GM21529 (cell line): Measurements from ENCODE around the gene RXRA.
"Not testable (repeated sequence)": the region's sequence is repeated elsewhere in the genome, so short reads cannot be mapped to it uniquely, and the experiment has no call there.

ENCODE experiments used
- ATAC-seq: cut with Tn5 transposase; IDR thresholded peaks from one replicate; pipeline ENCODE4 v1.9.1; 2021; ENCODE audit not compliant: unreplicated experiment

Gene RXRA

DNA sequence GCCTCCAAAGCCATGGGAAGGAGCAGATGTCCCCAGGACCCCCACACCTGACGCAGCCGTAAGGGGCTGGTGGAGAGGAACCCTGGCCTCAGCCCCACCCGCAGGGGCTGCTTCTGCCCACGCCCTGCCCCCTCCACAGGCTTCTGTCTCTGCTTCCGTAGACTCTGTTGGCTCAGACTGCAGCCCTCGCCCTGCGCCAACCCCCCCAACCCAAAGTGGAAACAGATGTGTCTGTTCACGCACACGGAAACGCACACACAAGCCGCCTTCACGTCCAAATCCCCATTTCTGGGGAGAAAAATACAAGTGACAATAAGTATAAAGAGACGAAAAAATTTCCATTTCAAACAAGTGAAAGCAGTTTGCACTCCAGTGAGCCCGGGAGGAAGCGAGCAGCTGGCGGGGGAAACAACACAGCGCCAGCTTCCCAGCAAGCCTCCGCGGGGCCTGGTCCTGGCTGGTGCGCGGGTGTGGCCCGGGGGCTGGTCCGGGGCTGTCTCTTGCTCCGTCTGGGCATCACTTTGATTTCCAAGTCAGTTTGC, 32.6 kb upstream of the RXRA start:
- no peak for ATAC-seq

DNA sequence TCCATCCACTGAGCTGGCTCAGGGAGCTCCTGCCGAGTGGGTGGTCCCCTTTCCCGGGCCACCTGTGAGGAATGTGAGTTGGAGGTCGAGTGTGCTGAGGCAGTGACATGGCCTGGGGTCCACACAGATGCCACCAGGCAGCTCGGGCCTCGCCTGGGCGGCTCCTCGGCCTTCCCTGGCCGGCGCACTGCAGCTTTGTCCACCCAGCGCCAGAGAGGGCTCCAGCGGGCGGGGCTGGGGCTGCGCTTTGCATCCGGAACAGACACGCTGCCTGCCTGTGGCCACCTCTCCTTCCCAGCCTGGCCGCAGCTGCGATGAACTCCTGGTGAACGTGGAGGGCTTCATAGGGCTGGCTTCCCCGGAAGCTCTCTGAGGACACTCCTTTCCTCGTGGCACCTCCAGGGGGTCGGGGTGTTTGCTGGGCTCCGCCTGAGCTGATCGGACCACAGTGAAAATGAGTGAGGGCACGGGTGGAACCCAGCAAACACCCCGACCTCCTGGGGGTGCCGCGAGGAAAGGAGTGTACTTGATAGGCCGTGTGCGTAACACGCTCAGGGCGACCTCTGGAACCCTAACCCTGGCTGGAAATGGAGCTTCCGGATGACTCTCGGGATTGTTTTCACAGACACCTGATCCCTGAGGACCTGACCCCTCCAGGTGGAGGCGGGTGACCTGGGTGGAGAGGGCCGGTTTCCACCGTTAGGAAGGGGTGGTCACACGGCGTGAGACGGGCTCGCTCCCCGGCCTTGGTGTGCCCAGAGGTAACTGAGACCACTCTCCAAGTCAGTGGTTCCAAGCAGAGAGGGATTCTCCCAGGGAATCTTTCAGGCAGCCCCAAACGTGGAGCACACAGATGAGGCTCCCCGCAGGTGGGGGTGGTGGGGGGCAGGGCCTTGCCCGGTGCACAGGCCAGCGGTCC, 31.8 kb upstream of the RXRA start:
- ATAC-seq: no peak

DNA sequence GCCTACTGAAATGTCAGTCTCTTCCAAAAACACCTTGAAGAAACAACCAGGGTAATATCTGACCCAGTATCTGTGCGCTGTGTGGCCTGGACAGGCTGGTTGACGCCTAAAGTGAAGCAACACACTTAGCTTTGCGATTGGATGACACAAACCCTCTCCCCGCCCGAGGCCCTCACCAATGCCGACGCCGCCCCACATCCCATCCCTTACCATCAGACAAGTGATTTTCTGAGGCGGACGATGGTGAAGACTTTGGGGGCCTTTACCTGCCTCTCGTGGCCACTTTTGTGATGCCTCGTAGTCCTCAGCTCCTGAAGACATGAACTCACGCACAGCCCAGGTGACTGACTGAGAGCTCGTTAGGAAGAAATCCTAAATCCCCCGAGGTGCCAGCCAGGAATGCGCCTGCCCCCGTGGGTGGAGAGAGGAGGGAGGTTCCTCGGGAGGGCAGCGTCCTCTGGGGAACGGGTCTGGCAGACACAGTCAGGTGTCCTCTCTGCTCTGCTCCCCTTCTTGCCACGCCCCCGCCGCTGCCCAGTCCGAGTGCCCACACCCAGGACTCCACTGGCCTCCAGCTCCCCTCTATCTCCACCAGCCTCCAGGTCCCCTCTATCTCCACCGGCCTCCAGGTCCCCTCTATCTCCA, 31.0 kb upstream of the RXRA start:
- ATAC-seq: no peak

DNA sequence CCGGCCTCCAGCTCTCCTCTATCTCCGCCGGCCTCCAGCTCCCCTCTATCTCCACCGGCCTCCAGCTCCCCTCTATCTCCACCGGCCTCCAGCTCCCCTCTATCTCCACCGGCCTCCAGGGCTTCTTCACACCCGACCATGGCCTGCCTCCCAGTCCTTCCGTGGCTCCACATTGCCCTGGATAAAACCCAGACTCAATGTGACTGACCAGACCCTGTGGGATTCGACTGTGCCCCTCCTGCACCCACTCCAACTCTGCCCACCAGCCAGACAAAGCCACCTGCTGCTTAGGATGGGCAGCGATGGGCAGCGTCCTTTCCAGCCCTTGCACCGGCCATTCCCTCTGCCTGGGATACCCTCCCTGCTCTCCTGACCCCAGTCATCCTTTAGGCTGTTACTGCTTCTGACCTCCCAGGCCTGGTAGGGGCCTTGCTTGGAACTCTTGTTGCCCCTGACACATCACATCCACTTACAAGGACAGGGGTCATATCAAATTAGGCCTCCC, 30.5 kb upstream of the RXRA start:
- no peak for ATAC-seq

DNA sequence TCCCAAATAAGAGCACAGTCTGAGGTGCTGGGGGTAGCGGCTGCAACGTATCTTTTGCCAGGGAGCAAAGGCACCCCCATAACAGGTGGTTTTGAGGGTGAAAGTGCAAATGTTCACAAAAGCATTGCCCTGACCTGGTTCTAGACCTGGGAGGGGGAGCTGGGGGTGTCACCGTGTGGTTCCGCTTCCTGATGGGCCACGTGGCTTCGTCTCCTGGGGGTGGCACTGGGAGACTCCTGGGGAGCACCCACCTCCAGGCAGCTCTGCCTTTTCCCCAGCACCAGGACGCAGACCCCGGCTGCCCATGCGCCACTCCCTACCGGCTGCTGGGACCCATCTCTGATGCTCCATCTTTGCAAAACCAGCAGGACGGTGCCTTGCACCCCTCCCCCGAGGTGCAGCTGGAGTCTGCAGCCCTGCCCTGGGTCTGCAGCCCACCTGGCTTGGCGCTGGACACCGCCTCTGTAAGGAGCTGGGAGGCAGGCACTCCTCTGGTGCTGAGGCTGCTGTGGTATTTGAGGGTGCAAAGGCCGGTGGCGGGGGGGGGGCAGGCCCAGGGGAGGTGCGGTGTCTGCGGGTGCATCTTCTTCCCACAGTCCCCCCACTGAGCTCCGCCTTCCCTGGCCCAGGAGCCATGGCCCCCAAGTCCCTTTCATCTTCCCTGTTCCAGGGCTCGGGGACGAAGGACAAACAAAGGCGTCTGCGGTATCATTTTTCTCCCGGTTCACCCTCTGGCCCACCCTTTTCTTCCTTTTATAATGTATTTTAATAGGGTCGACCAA, 29.8 kb upstream of the RXRA start:
- no peak for ATAC-seq

DNA sequence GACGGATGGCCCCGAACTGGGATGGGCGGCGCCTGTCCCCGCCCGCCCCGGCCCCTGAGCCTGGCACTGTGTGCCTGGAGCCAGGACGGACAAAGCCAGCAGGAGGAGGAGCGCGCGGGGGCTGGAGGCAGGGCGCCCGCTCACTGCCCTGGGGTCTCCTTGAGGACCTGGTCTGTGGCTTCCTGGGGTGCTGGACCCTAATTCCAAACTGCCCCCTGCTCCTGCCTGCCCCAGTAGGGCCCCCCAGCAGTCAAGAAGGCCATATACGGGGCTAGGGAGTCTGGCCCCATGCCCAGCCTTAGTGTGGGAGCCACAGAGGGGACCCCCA, 29.2 kb upstream of the RXRA start:
- no peak for ATAC-seq

DNA sequence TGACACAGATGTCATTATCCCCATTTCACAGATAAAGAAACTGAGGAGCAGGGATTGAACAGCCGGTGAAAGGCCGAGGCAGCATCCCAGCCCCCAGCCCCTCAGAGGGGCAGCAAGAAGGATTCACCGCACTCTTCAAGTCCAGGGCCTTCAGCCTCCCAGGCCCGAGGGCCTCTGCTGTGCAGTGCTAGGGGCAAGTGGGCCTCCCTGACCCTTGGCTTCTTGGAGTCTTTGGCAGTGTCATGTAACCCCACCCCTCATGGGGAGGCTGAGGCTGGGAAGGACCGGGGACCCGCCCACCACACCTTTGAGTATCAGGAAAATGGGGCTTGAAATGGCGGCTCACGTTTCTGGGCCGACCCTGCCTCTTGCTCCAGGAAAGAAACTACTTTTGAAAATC, 28.7 kb upstream of the RXRA start:
- no peak for ATAC-seq

DNA sequence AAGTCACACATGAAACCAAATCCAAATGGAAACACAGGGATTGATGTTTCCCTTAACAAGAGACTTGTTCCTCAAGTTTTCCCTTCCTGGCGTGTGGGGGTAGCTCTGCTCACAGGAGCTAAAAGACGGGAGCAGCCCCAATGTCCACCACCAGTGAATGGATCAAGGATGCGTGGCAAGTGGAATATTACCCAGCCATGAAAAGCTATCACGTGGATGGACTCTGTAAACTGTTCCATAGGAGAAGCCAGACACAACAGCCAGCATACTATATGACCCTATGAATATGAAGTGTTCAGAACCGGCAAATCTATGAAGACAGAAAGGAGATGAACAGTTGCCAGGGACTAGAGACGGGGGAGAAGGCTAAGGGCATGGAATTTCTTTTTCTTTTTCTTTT, 28.3 kb upstream of the RXRA start:
- ATAC-seq: no peak

DNA sequence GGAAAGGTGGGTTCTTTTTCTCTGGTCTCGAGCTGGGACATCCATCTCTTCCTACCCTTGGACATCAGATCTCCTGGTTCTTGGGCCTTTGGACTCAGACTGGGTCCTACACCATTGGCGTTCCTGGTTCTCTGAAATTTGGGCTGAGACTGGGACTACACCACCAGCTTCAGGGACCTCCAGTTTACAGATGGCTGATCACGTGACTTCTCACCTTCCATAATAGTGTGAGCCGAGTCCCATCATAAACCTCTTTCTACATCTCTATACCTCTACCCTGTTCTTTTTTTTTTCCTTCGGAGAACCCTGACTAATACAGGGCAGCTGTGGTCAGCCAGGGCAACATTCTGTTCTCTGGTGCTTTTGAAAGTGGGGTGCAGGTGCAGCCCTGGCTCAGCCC, 27.2 kb upstream of the RXRA start:
- ATAC-seq: no peak

DNA sequence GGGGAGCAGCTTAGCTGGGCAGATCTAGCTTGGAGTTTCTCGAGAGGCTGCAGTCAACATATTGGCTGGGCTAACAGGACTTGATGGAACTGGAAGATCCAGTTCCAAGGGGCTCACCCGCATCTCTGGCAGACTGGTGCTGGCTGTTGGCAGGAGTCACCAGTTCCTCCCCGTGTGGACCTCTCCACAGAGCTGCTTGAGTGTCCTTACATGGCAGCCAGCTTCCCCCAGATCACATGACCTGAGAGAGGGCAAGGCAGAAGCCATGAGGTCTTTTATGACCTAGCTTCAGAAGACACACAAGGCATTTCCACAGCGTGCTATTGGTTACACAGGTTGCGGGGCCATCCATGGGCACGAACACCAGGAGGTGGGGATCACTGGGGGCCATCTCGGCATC, 26.4 kb upstream of the RXRA start:
- no peak for ATAC-seq

DNA sequence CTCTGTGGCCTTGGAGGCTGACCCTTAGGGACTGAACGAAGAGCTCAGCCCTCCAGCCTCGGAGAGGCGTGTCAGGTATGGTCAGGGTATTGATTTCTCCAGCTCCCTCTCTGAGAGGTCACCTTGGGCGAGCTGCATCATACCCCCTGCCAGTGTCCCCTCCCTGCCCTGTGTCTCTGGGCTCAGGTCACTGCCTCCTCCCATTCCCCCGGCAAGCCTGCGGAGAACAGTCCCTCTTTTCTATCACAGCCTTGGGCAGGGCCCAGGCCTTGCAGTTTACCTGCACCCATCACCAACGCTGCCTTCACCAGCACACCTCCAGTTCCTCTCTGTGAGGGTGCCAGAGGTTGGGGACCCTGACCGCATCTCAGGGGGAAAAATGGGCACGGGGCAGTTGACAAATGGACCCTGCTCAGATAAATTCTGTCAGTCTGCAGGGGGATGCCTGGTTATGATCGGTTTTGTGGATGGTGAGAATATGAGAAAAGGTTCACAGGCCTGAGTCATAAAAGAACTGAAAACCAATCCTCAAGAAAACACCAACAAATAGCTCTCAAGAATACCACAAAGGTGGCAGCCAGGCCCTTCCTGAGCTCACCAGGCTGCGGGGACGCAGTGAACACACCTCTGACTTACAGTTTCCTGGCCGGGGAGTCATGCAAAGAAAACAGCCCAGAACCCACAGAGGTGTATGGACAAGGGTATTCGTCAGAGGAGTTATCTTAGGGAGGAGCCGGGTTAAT, 24.7 kb upstream of the RXRA start:
- peak; percentile 70 for ATAC-seq

DNA sequence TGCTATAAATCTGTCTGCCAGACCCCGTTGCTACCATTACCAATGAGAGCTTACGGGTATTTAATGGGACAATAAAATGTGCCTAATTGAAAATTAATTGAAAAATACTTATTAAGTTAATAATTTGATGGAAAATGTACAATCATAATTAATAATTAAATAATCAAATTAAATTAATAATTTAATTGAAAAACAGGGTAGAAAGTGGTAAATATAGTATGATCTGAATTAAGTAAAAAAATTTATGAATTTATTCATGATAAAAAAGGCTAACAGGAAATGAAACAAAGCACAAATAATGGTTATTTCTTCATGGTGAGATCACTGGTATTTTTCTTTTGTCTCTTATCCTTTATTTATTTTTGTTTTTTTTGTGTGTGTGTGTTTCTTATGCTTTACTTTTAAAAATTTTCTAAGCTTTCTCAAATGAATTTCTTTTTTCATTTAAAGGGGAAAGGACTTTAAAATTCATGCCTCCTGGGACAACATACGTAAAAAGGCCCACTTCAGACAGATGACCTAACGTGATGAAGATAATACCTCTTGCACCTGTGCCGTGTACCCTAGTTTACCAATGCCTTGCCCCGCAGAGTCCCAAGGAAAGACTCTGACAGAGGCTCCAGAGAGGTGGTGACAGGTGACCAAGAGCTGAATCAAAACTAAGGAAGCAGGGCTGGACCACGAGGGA, 24.0 kb upstream of the RXRA start:
- no peak for ATAC-seq

DNA sequence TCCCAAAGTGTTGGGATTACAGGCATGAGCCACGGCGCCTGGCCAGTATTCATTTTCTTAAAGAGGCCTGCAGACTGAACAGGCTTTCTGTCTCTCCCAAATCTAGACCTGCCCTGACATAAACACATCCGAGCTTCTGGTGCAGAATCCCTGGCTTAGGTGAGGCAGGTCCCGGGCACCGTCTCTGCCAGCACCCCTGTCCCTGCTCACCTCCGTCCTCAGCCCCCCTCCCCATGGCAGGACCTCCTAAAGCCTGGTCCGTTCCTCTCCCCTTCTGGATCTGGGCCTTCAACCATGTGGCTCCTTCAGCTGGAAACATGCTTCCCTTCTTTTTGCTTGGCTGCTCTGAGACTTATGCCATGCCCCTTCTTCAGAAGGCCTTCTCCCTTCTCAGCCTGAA, 22.7 kb upstream of the RXRA start:
- no peak for ATAC-seq

DNA sequence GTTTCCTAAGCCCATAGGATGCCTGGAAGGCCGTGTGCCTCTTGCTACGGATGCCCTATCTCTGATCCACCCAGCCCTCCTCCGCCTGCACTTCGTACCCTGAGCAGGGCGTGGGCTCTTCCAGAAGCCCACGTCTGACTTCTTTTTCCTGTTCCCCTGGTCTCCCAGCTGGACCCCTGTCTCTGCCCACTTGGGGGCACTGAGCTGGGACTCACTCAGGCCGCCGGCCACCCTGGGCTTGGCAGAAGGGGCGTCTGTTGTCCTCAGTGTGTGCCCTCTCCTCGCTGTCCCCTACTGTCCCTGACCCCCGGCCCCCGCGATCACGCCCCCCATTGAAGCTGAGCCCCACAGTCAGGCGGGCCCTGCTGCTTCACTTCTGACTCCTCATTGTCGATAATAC, 22.0 kb upstream of the RXRA start:
- ATAC-seq: no peak

DNA sequence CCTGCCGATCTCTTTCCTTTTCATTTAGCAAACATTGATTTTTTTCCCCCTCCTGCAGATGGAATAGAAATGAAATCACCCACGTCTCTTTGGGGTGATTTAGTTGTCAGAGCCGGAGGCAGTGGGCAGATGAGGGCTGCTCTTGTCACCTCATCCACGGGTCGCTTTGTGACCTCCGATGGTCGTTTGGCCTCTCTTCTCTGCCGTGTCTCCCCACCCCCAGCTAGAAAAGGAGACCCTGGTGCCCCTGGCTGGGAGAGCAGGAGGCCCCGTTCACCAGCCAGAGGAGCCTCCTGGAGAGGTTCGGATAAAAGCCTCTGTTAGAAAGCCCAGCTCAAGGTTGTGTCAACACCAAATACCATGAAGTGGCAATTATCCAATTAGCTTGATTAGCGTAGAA, 21.6 kb upstream of the RXRA start:
- ATAC-seq: no peak

DNA sequence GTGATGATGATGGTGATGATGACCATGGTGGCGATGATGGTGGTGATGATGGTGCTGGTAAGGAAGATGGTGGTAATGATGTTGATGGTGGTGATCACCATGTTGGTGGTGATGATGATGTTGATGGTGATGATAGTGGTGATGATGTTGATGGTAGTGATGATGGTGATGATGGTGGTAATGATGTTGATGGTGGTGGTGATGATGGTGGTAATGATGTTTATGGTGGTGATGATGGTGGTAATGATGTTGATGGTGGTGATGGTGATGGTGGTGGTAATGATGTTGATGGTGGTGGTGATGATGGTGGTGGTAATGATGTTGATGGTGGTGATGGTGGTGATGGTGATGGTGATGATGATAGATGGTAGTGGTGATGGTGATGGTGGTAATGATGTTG, 20.7 kb upstream of the RXRA start:
- ATAC-seq: no peak

DNA sequence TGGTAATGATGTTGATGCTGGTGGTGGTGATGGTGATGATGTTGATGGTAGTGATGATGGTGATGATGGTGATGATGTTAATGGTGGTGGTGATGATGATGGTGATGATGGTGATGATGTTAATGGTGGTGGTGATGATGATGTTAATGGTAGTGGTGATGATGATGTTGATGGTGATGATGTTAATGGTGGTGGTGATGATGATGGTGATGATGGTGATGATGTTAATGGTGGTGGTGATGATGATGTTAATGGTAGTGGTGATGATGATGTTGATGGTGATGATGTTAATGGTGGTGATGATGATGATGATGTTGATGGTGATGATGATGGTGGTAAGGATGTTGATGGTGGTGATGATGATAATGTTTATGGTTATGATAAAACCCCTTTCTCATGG, 20.2 kb upstream of the RXRA start:
- not testable (repeated sequence) for ATAC-seq

DNA sequence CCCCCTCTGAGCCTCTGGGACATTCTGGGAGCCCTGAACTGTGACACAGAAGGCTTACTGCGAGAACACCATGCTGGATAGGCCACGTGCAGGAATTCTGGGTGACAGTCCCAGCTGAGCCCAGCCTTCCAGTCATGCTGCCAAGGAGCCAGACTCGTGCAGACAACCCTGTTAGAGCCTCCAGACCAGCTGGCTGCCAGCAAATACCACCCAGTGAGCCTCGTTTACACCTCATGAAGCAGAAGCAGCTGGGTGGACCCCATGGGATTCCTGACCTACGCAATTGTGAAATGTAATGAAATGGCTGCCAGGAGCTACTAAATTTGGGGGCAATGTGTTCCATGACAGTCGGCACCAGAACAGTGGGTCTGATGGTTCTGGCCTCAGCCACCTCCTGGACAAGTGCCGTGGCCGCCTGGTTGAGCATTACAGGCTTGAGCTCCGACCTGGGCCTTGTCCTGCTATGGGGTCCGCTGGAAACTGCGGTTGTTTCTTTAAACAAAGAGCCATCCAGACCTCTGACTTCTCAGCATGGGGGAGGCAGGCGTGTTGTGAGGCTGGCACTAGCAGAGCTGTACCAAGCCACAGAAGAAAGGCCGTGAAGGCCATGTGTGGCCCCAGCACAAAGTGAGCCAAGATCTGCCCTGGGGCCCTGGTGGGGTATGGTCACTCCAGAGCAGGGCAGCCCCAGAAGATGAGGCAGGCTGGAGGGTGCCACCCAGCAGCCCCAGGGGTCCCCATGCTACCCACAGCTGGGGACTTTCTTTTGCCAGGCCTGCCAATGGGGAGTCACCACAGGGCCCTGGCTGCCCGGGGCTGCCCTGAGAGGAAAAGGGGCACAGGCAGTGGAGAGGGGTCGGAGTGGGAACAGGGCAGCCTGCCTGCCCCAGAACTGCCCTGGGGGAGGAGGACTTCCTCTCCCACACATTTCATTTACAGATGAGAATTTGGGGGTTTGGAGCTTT, 19.3 kb upstream of the RXRA start:
- ATAC-seq: no peak
